ENCODE results near the gene RNF103.

DNA sequence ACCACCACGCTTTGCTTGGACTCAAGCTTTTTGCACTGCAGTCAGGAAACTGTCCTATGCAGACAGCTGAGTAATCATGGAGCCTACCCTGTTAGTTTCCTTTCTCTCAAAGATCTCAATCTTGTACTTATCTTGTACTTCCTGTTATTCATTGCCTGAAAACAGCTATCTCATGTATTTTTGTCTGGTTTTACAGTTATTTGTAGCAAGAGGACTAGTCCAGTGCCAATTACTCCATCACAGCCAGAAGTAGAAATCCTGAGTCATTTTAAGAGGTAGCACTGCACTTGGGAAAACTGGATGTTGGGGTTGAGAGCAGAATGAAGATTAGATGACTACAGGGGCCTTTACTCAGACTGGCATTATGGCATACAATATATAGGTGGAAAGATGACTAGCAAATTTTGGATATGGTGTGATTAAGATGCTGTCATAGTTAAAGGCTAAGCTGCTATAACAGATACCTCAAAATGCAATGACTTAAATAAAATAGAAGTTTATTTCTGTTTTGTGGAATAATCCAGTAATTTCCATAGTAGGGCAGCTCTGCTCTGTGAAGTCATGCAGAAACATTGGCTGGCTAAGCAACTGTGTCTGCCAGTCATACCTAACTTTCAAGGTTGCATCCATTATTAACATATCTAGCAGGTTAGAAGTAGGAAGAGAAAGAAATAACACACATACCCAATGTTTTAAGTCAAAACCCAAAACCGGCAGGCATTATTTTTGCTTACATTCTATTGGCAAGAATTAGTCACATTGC, 39.3 kb downstream of the RNF103 start:
- TF ChIP-seq, protein P1, sequence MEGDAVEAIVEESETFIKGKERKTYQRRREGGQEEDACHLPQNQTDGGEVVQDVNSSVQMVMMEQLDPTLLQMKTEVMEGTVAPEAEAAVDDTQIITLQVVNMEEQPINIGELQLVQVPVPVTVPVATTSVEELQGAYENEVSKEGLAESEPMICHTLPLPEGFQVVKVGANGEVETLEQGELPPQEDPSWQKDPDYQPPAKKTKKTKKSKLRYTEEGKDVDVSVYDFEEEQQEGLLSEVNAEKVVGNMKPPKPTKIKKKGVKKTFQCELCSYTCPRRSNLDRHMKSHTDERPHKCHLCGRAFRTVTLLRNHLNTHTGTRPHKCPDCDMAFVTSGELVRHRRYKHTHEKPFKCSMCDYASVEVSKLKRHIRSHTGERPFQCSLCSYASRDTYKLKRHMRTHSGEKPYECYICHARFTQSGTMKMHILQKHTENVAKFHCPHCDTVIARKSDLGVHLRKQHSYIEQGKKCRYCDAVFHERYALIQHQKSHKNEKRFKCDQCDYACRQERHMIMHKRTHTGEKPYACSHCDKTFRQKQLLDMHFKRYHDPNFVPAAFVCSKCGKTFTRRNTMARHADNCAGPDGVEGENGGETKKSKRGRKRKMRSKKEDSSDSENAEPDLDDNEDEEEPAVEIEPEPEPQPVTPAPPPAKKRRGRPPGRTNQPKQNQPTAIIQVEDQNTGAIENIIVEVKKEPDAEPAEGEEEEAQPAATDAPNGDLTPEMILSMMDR (CRISPR knock-in tag; IDR thresholded peaks at IDR 0.05): no peak
- TF ChIP-seq, protein P2, sequence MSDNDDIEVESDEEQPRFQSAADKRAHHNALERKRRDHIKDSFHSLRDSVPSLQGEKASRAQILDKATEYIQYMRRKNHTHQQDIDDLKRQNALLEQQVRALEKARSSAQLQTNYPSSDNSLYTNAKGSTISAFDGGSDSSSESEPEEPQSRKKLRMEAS (IDR thresholded peaks at IDR 0.05): no peak
- TF ChIP-seq TAF1 (CRISPR knock-in tag; IDR thresholded peaks at IDR 0.05) (no peak), SAFB2 (CRISPR knock-in tag; IDR thresholded peaks at IDR 0.05; ENCODE audit: borderline replicate concordance, low read depth) (no peak), EP300 (IDR thresholded peaks at IDR 0.05; ENCODE audit: low read depth in 2 of 2, low read length in 2 of 2) (no peak), EP300 (CRISPR knock-in tag; IDR thresholded peaks at IDR 0.05; ENCODE audit: borderline replicate concordance) (no peak), CEBPG (CRISPR knock-in tag; IDR thresholded peaks at IDR 0.05) (no peak), BRD4 (CRISPR knock-in tag; IDR thresholded peaks at IDR 0.05) (no peak), ZFP36L2 (CRISPR knock-in tag; IDR thresholded peaks at IDR 0.05) (no peak)
- TF ChIP-seq, protein P3, sequence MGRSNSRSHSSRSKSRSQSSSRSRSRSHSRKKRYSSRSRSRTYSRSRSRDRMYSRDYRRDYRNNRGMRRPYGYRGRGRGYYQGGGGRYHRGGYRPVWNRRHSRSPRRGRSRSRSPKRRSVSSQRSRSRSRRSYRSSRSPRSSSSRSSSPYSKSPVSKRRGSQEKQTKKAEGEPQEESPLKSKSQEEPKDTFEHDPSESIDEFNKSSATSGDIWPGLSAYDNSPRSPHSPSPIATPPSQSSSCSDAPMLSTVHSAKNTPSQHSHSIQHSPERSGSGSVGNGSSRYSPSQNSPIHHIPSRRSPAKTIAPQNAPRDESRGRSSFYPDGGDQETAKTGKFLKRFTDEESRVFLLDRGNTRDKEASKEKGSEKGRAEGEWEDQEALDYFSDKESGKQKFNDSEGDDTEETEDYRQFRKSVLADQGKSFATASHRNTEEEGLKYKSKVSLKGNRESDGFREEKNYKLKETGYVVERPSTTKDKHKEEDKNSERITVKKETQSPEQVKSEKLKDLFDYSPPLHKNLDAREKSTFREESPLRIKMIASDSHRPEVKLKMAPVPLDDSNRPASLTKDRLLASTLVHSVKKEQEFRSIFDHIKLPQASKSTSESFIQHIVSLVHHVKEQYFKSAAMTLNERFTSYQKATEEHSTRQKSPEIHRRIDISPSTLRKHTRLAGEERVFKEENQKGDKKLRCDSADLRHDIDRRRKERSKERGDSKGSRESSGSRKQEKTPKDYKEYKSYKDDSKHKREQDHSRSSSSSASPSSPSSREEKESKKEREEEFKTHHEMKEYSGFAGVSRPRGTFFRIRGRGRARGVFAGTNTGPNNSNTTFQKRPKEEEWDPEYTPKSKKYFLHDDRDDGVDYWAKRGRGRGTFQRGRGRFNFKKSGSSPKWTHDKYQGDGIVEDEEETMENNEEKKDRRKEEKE (IDR thresholded peaks at IDR 0.05): no peak
- TF ChIP-seq, protein P4, sequence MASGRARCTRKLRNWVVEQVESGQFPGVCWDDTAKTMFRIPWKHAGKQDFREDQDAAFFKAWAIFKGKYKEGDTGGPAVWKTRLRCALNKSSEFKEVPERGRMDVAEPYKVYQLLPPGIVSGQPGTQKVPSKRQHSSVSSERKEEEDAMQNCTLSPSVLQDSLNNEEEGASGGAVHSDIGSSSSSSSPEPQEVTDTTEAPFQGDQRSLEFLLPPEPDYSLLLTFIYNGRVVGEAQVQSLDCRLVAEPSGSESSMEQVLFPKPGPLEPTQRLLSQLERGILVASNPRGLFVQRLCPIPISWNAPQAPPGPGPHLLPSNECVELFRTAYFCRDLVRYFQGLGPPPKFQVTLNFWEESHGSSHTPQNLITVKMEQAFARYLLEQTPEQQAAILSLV (CRISPR knock-in tag; IDR thresholded peaks at IDR 0.05; ENCODE audit: borderline replicate concordance): no peak

Measured in HepG2 (cell line).